ENCODE data around the gene EPHX1.

The EPHX1 gene

GRCh38 chr1:225843426-225843795 lies 33.5 kb downstream of the EPHX1 start:
- Histone ChIP-seq H3K36me3 (ENCODE audit: control insufficient read depth, low read length) (no peaks in the 10 kb centered on the region), H3K79me2 (ENCODE audit: control insufficient read depth, low read length) (no peaks in the 10 kb centered on the region), H3K4me3 (ENCODE audit: low read length) (no peak overlapping the region), H3K4me1 (ENCODE audit: control insufficient read depth, low read length) (peaks cover 11% of the 10 kb centered on the region), H3K9me2 (replicated peaks; ENCODE audit: control insufficient read depth, low read length) (no peaks in the 10 kb centered on the region), H4K20me1 (ENCODE audit: control insufficient read depth, insufficient read depth, low read depth, low read length) (no peaks in the 10 kb centered on the region), H3K9me3 (ENCODE audit: control insufficient read depth, insufficient read depth, low read length) (no peaks in the 10 kb centered on the region), H3K27me3 (ENCODE audit: control insufficient read depth, low read length) (no peaks in the 10 kb centered on the region), H3K27ac (ENCODE audit: low read depth, low read length) (no peak overlapping the region), H3F3A (ENCODE audit: control insufficient read depth, insufficient read depth) (0 out of 2 replicates have a peak, but pooled peaks cover 4% of the 10 kb centered on the region), H3K4me2 (ENCODE audit: low read length) (no peak overlapping the region)
- TF ChIP-seq CTCF (IDR thresholded peaks at IDR 0.05; ENCODE audit: low read depth, low read length, poor library complexity, severe bottlenecking), result no peak
- TF ChIP-seq EZH2phosphoT487 (IDR thresholded peaks at IDR 0.05; ENCODE audit: borderline replicate concordance, low read length), result no peak

- no peaks in the 10 kb centered on the region for H4K20me1 ChIP-seq (ENCODE audit: control insufficient read depth, insufficient read depth, low read depth, low read length)
- no peaks in the 10 kb centered on the region for H3K9me3 ChIP-seq (ENCODE audit: control insufficient read depth, insufficient read depth, low read length)
- H3K27me3 ChIP-seq (ENCODE audit: control insufficient read depth, low read length), result no peaks in the 10 kb centered on the region
- H3K27ac ChIP-seq (ENCODE audit: low read depth, low read length), result no peak overlapping the region
- H3K4me1 ChIP-seq (ENCODE audit: control insufficient read depth, low read length), result peaks cover 15% of the 10 kb centered on the region
- H3K9me2 ChIP-seq (replicated peaks; ENCODE audit: control insufficient read depth, low read length), result no peaks in the 10 kb centered on the region
- H3F3A ChIP-seq (ENCODE audit: control insufficient read depth, insufficient read depth), result 0 out of 2 replicates have a peak, but pooled peaks cover 4% of the 10 kb centered on the region
- no peak for TF ChIP-seq EZH2phosphoT487 (IDR thresholded peaks at IDR 0.05; ENCODE audit: borderline replicate concordance, low read length)
- TF ChIP-seq CTCF (IDR thresholded peaks at IDR 0.05; ENCODE audit: low read depth, low read length, poor library complexity, severe bottlenecking), result no peak
- H3K79me2 ChIP-seq (ENCODE audit: control insufficient read depth, low read length), result no peaks in the 10 kb centered on the region
- H3K36me3 ChIP-seq (ENCODE audit: control insufficient read depth, low read length), result no peaks in the 10 kb centered on the region
- no peak overlapping the region for H3K4me3 ChIP-seq (ENCODE audit: low read length)
- H3K4me2 ChIP-seq (ENCODE audit: low read length), result no peak overlapping the region
These were observed 34.5 kb downstream of the EPHX1 start for GRCh38 chr1:225844236-225845061.

GRCh38 chr1:225845097-225845496 lies 35.2 kb downstream of the EPHX1 start:
- H3K36me3 ChIP-seq (ENCODE audit: control insufficient read depth, low read length), result no peaks in the 10 kb centered on the region
- peaks cover 15% of the 10 kb centered on the region for H3K4me1 ChIP-seq (ENCODE audit: control insufficient read depth, low read length)
- TF ChIP-seq EZH2phosphoT487 (IDR thresholded peaks at IDR 0.05; ENCODE audit: borderline replicate concordance, low read length) (no peak), CTCF (IDR thresholded peaks at IDR 0.05; ENCODE audit: low read depth, low read length, poor library complexity, severe bottlenecking) (no peak)
- H3F3A ChIP-seq (ENCODE audit: control insufficient read depth, insufficient read depth), result 0 out of 2 replicates have a peak, but pooled peaks cover 4% of the 10 kb centered on the region
- H4K20me1 ChIP-seq (ENCODE audit: control insufficient read depth, insufficient read depth, low read depth, low read length), result no peaks in the 10 kb centered on the region
- H3K4me3 ChIP-seq (ENCODE audit: low read length), result no peak overlapping the region
- no peak overlapping the region for H3K27ac ChIP-seq (ENCODE audit: low read depth, low read length)
- no peaks in the 10 kb centered on the region for H3K9me2 ChIP-seq (replicated peaks; ENCODE audit: control insufficient read depth, low read length)
- H3K79me2 ChIP-seq (ENCODE audit: control insufficient read depth, low read length), result no peaks in the 10 kb centered on the region
- no peak overlapping the region for H3K4me2 ChIP-seq (ENCODE audit: low read length)
- H3K9me3 ChIP-seq (ENCODE audit: control insufficient read depth, insufficient read depth, low read length), result no peaks in the 10 kb centered on the region
- H3K27me3 ChIP-seq (ENCODE audit: control insufficient read depth, low read length), result no peaks in the 10 kb centered on the region

Data from DOHH2 (cell line).